Measurements from ENCODE around the gene MACROD2.

MACROD2 gene

DNA sequence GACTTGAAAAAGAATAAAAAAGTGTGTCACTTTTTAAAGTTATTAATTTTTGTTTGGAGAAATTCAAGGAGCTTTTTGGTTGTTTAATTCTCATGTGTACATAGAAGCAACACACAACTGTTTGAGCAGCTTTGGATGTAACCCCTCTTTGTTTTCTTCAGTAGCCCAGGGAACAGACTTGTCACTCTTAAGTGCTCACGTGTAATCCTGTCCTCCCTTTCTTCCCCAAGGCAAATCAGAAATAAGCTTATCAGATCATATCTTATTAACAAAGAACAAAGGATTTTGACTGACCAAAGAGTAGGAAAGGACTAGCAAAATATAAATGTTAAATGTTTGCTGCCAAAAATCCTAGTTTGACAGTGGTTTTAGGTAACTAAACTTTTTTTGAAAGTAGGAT is 349.4 kb downstream of the MACROD2 start:
- TF ChIP-seq, protein P1, sequence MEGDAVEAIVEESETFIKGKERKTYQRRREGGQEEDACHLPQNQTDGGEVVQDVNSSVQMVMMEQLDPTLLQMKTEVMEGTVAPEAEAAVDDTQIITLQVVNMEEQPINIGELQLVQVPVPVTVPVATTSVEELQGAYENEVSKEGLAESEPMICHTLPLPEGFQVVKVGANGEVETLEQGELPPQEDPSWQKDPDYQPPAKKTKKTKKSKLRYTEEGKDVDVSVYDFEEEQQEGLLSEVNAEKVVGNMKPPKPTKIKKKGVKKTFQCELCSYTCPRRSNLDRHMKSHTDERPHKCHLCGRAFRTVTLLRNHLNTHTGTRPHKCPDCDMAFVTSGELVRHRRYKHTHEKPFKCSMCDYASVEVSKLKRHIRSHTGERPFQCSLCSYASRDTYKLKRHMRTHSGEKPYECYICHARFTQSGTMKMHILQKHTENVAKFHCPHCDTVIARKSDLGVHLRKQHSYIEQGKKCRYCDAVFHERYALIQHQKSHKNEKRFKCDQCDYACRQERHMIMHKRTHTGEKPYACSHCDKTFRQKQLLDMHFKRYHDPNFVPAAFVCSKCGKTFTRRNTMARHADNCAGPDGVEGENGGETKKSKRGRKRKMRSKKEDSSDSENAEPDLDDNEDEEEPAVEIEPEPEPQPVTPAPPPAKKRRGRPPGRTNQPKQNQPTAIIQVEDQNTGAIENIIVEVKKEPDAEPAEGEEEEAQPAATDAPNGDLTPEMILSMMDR (IDR thresholded peaks at IDR 0.05; ENCODE audit: insufficient read depth, low read length, poor library complexity, severe bottlenecking) = no peak
- no peak for TF ChIP-seq EZH2phosphoT487 (conservative IDR thresholded peaks at IDR 0.05; ENCODE audit: low read length)
- no peak overlapping the region for H3K4me3 ChIP-seq (ENCODE audit: insufficient read depth, low read length, poor library complexity, severe bottlenecking)
- no peaks in the 10 kb centered on the region for H3K9me3 ChIP-seq (ENCODE audit: insufficient read depth, low read length)
- no peaks in the 10 kb centered on the region for H3K79me2 ChIP-seq (ENCODE audit: insufficient read depth, low read length)
- H3K27me3 ChIP-seq (ENCODE audit: low read length) = no peaks in the 10 kb centered on the region
- no peak overlapping the region for H3K4me2 ChIP-seq (ENCODE audit: low read depth, low read length, poor library complexity, severe bottlenecking)
- no peak overlapping the region for H2AFZ ChIP-seq (ENCODE audit: low read depth, low read length, severe bottlenecking)
- H3K9me2 ChIP-seq (replicated peaks; ENCODE audit: insufficient read depth, low read length) = no peaks in the 10 kb centered on the region
- H4K20me1 ChIP-seq (ENCODE audit: low read depth, low read length) = no peaks in the 10 kb centered on the region
- H3K9ac ChIP-seq (ENCODE audit: low read length) = no peak overlapping the region
- H3K27ac ChIP-seq (ENCODE audit: low read depth, low read length) = no peak overlapping the region
- H3F3A ChIP-seq (ENCODE audit: insufficient read depth) = no peaks in the 10 kb centered on the region
- H3K36me3 ChIP-seq (ENCODE audit: low read length) = no peaks in the 10 kb centered on the region

DNA sequence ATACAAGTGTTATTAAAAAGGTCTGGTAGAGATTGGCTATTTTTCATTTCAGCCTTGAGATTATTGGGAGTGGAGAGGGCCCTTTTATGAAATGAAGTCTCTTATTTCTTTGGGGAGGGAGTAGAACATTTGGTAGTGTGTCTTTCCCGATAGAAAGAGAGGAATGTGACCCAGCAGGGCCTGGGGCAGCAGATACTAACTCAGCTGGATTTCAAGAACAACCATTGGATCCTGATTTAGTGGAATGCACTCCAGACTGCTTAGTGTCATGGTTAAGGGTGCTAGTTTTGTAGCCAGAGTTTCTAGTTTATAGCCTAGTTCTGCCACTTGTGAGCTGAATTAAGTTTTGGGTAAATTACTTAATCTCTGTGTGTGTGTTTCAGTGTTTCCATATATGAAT is 360.5 kb downstream of the MACROD2 start:
- no peaks in the 10 kb centered on the region for H3K9me2 ChIP-seq (replicated peaks; ENCODE audit: insufficient read depth, low read length)
- no peak overlapping the region for H3K27ac ChIP-seq (ENCODE audit: low read depth, low read length)
- H3K79me2 ChIP-seq (ENCODE audit: insufficient read depth, low read length) = no peaks in the 10 kb centered on the region
- H2AFZ ChIP-seq (ENCODE audit: low read depth, low read length, severe bottlenecking) = no peak overlapping the region
- TF ChIP-seq, protein P1 (IDR thresholded peaks at IDR 0.05; ENCODE audit: insufficient read depth, low read length, poor library complexity, severe bottlenecking) = no peak
- no peak for TF ChIP-seq EZH2phosphoT487 (conservative IDR thresholded peaks at IDR 0.05; ENCODE audit: low read length)
- H4K20me1 ChIP-seq (ENCODE audit: low read depth, low read length) = no peaks in the 10 kb centered on the region
- H3K9ac ChIP-seq (ENCODE audit: low read length) = no peak overlapping the region
- no peaks in the 10 kb centered on the region for H3K36me3 ChIP-seq (ENCODE audit: low read length)
- H3K27me3 ChIP-seq (ENCODE audit: low read length) = no peaks in the 10 kb centered on the region
- H3K4me3 ChIP-seq (ENCODE audit: insufficient read depth, low read length, poor library complexity, severe bottlenecking) = no peak overlapping the region
- H3K9me3 ChIP-seq (ENCODE audit: insufficient read depth, low read length) = no peaks in the 10 kb centered on the region
- no peak overlapping the region for H3K4me2 ChIP-seq (ENCODE audit: low read depth, low read length, poor library complexity, severe bottlenecking)
- H3F3A ChIP-seq (ENCODE audit: insufficient read depth) = no peaks in the 10 kb centered on the region

DNA sequence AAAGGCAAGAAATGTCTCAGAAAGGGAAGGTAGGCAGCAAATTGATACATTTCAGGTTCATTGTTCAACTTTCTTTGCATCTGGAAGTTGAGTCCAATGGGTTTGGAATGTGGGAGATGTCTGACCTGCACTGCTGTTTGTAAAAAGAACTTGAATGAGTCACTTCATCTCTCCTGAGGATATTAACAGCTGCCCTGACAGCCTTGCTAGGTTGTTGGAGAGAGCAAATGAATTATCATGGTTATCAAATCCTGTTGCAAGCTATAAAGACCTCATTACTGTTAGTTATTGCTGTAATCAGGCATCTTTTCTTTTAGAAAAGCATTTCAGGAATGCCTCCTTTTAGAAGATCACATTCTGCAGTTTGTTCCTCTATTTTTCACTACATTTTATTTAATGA is 365.1 kb downstream of the MACROD2 start:
- TF ChIP-seq, protein P1 (IDR thresholded peaks at IDR 0.05; ENCODE audit: insufficient read depth, low read length, poor library complexity, severe bottlenecking) = no peak
- no peak for TF ChIP-seq EZH2phosphoT487 (conservative IDR thresholded peaks at IDR 0.05; ENCODE audit: low read length)
- Histone ChIP-seq H3K4me2 (ENCODE audit: low read depth, low read length, poor library complexity, severe bottlenecking) (no peak overlapping the region), H3K36me3 (ENCODE audit: low read length) (no peaks in the 10 kb centered on the region), H2AFZ (ENCODE audit: low read depth, low read length, severe bottlenecking) (no peak overlapping the region), H4K20me1 (ENCODE audit: low read depth, low read length) (no peaks in the 10 kb centered on the region), H3K27me3 (ENCODE audit: low read length) (no peaks in the 10 kb centered on the region), H3K4me3 (ENCODE audit: insufficient read depth, low read length, poor library complexity, severe bottlenecking) (no peak overlapping the region), H3K9ac (ENCODE audit: low read length) (no peak overlapping the region), H3K9me2 (replicated peaks; ENCODE audit: insufficient read depth, low read length) (no peaks in the 10 kb centered on the region), H3K27ac (ENCODE audit: low read depth, low read length) (no peak overlapping the region), H3K9me3 (ENCODE audit: insufficient read depth, low read length) (no peaks in the 10 kb centered on the region), H3F3A (ENCODE audit: insufficient read depth) (no peaks in the 10 kb centered on the region), H3K79me2 (ENCODE audit: insufficient read depth, low read length) (no peaks in the 10 kb centered on the region)
